Measurements from ENCODE around the gene SLC17A1.

- TF ChIP-seq CTCF (IDR thresholded peaks at IDR 0.05) (no peak), SIN3A (IDR thresholded peaks at IDR 0.05; ENCODE audit: borderline replicate concordance, insufficient read depth, low read depth, low read length) (no peak), POLR2AphosphoS5 (IDR thresholded peaks at IDR 0.05; ENCODE audit: low read depth, low read length) (no peak)
Measured at GRCh38 chr6:25830458-25830857, 1.4 kb downstream of the SLC17A1 start.

Measured in Panc1 (cell line).